ENCODE results near the gene DENND4C. TPM values are rescaled to one million over a fixed set of nuclear protein-coding genes. Genes with fewer than 3 reads are reported as not detected.
"Not testable (repeated sequence)": the region's sequence is repeated elsewhere in the genome, so short reads cannot be mapped to it uniquely, and the experiment has no call there.

Gene DENND4C
- 10 to 100 TPM; 37.6 to 42.7 TPM for total RNA-seq

DNA sequence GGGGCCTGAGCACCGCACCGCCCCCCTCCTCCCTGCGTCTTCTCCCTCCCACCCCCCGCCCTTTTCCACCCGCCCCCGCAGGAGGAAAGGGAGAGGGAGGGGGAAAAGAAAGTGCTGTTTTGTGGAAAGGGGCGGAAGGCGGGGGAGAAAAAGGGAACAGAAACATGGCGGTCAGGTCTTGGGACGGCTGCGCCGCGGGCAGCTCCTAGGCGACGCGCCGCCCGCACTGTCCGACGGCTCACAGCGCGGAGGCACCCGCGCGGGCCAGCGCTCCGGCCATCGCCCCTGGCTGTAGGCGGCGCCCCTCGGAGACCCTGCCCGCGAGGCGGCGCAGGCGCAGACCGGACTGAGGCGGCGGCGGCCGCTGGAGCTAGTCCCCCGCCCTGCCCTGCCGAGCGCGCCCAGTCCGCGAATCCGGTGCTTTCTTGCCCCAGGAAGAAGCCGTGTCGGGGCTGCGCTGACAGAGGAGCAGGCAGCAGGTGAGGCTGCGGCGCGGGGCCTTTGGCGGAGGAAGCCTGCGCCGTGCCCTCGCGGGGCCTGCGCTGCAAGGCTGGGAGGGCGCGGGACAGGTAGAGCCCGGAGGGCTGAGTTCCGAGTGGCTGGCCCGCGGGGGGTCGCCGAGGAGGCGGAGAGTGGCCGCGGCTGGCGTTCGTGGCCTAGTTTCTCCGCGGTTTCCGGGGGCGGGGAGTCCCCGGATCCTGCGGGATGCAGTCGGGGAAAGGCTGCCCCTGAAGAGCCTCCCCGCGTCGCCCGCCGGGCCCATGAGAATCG is at the start of gene DENND4C:
DENND4C (plus strand) TSS at position 339 of the 771 bp plus-strand sequence. CDS start 45,482 bp downstream, outside the sequence.
- H3K9me3 Mint-ChIP-seq, result no peaks in the 10 kb centered on the region
- ChIA-PET CTCF (interaction anchor here (0.7 to 1.5 kb wide), 5 partner anchors 13 to 1826 kb away, joined by 3 to 4 read pairs (median 3); partner anchors contain the start of gene RRAGA), POLR2A (interaction anchor here (0.6 kb wide), 1 partner anchor 858 kb away, joined by 3 read pairs; no protein-coding TSS in a partner anchor)
- H3K4me3 Mint-ChIP-seq, result no peak within 1 kb of the TSS
- DNase-seq, result peak; percentile 88
- no peaks in the 10 kb centered on the region for H3K36me3 Mint-ChIP-seq (ENCODE audit: low read depth)
- H3K27me3 Mint-ChIP-seq, result no peaks in the 10 kb centered on the region
- H3K4me1 Mint-ChIP-seq, result peaks cover 10% of the 10 kb centered on the region
- H3K27ac Mint-ChIP-seq, result peak within 1 kb of the TSS; percentile 80

DNA sequence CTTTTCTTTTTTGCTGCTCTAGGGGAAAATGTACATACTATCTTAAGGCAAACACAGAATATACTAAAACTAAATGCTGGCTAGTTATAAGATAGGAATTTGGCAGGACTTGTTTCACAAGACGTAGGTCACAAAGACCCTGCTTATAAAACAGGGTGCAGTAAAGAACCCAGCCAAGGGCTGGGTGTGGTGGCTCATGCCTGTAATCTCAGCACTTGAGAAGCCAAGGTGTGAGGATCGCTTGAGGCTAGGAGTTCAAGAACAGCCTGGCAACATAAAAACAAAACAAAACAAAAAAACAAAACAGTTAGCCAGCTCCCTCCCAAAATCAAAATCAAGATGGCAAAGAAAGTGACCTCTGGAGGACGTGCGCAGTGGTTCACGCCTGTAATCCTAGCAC is 49.5 kb upstream of the DENND4C start:
- H3K4me1 Mint-ChIP-seq, result peaks cover 21% of the 10 kb centered on the region
- no peak overlapping the region for H3K4me3 Mint-ChIP-seq
- no peak for DNase-seq
- peaks cover 5% of the 10 kb centered on the region for H3K36me3 Mint-ChIP-seq (ENCODE audit: low read depth)
- H3K9me3 Mint-ChIP-seq, result no peaks in the 10 kb centered on the region
- H3K27ac Mint-ChIP-seq, result no peak overlapping the region
- POLR2A ChIA-PET, result no interaction called here
- CTCF ChIA-PET, result interaction anchor here (1.1 kb wide), 1 partner anchor 242 kb away, joined by 3 read pairs; no protein-coding TSS in a partner anchor
- no peaks in the 10 kb centered on the region for H3K27me3 Mint-ChIP-seq

DNA sequence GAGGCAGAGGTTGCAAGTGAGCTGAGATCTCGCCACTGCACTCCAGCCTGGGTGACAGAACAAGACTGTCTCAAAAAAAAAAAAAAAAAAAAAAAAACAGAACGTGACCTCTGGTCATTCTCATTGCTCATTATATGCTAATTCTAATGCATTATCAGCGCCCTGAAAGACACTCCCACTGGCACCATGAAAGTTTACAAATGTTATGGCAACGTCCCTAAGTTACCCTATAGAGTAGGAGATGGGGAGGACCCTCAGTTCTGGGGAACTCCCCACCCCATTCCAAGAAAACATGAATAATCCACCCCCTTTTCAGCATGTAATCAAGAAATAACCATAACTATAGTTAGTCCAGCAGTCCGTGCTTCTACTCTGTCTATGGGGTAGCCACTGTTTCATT is 48.9 kb upstream of the DENND4C start:
- Mint-ChIP-seq H3K27me3 (no peaks in the 10 kb centered on the region), H3K9me3 (no peaks in the 10 kb centered on the region), H3K36me3 (ENCODE audit: low read depth) (peaks cover 5% of the 10 kb centered on the region), H3K4me1 (peaks cover 24% of the 10 kb centered on the region), H3K4me3 (no peak overlapping the region), H3K27ac (no peak overlapping the region)
- DNase-seq, result no peak
- POLR2A ChIA-PET, result no interaction called here
- CTCF ChIA-PET, result no interaction called here

DNA sequence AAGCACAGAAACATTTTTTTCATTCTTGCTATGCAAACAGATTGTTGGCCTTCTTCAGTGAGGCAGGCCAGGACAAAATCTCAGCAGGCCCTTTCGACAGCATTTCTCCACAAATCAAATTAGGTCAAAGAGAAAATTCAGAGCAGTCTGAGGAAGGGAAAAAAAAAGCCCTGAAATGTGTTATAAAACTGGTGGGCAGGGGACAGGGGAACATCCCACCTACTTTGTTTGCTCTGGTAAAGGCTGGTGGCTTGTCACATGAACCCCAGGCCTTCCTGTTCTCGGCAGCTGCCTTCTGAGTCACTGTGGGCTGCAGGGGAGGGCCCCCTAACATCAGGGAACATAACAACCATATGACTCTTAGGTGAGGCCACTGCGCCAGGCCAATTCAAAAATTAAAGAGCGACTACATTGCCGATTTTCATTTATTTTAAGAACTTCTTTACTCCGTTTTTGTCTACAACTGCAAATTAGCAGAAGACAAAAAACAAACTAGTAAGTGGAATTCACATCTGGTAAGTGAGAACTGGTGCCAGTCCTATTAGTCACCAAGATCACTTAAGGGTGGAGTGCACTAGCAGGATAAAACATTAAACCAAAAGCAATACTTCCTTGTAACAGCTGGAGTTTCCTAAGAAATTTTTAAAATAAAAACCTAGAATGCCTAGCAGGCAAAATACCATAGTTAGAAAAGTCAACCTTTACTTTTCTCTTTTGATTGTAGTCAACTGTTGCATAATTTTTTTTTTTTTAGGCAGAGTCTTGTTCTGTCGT is 46.2 kb upstream of the DENND4C start:
- peaks cover 5% of the 10 kb centered on the region for H3K36me3 Mint-ChIP-seq (ENCODE audit: low read depth)
- H3K27me3 Mint-ChIP-seq, result no peaks in the 10 kb centered on the region
- H3K4me3 Mint-ChIP-seq, result peak overlapping the region; percentile 35
- no peaks in the 10 kb centered on the region for H3K9me3 Mint-ChIP-seq
- DNase-seq, result peak; percentile 77
- peaks cover 24% of the 10 kb centered on the region for H3K4me1 Mint-ChIP-seq
- ChIA-PET POLR2A (interaction anchor here (0.9 kb wide), 1 partner anchor 134 kb away, joined by 3 read pairs; no protein-coding TSS in a partner anchor), CTCF (interaction anchor here (0.6 to 2.9 kb wide), 7 partner anchors 10 to 280 kb away, joined by 3 to 8 read pairs (median 4); no protein-coding TSS in a partner anchor)
- H3K27ac Mint-ChIP-seq, result peak overlapping the region; percentile 96

DNA sequence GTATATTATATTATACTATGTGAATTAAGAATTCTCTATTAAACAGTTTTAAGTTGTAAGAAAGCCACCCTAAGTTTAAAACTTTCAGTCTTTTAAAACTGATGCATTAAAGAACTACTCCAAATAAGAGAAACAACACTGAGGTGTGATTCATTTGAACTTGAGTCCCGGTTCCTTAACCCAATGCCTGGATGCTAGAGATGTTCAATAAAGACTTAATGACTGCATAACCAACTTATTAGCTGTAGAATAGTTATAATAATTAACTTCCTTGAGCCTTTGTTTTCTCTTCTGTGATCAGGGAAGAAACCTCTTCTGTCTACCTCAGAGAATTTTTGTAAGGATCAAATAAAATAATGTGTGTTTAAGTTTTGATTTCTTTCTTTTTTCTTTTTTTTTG is 45.3 kb upstream of the DENND4C start:
- Mint-ChIP-seq H3K27ac (peak overlapping the region; percentile 96), H3K4me1 (peaks cover 24% of the 10 kb centered on the region), H3K9me3 (no peaks in the 10 kb centered on the region), H3K4me3 (no peak overlapping the region), H3K27me3 (no peaks in the 10 kb centered on the region), H3K36me3 (ENCODE audit: low read depth) (peaks cover 5% of the 10 kb centered on the region)
- DNase-seq, result no peak
- ChIA-PET POLR2A (no interaction called here), CTCF (interaction anchor here (1.0 to 2.9 kb wide), 3 partner anchors 13 to 279 kb away, joined by 3 to 8 read pairs (median 4); no protein-coding TSS in a partner anchor)

DNA sequence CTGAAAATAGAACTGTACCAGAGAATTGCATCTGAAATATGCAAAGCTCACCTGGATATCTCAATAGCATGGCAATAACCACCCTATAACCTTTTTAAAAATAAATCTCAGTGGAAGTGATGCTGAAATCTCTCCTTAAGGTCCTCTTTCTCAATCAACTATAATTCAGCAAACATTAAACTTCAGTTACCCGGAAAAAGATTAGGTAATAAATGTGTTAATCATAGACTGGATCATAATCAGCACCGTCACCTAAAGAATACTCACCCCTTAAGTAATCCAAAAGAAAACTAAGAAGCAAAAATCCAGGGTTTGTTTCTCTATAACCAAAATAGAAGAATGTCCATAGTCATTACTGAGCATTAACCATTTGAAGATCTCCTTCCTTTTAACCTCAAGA is 44.3 kb upstream of the DENND4C start:
- Mint-ChIP-seq H3K4me3 (no peak overlapping the region), H3K36me3 (ENCODE audit: low read depth) (peaks cover 5% of the 10 kb centered on the region), H3K27me3 (no peaks in the 10 kb centered on the region), H3K27ac (no peak overlapping the region), H3K4me1 (peaks cover 24% of the 10 kb centered on the region), H3K9me3 (no peaks in the 10 kb centered on the region)
- CTCF ChIA-PET, result interaction anchor here (0.7 to 1.0 kb wide), 3 partner anchors 12 to 44 kb away, joined by 3 read pairs; partner anchors contain the start of gene DENND4C
- POLR2A ChIA-PET, result no interaction called here
- no peak for DNase-seq

DNA sequence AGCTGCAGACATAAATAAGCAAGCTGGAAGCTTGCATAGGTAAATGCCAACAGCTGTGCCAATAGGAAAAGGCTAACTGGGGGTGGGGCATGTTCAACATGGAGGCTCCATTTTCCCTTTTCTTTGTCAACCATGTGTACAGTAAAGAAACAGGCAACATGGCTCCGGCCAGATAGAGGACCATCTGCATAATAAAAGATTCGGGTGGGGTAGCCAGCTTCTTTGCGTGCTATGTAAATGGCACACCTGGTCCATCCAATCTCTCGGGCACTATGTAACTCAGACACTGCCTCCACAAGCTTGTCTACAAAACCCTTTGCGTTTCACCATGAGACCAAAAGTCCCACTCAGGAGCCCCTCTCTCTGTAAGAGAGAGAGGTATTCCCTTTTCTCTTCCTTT is 41.7 kb upstream of the DENND4C start:
- ChIA-PET CTCF (interaction anchor here (0.9 to 1.0 kb wide), 2 partner anchors 63 to 263 kb away, joined by 3 read pairs; no protein-coding TSS in a partner anchor), POLR2A (no interaction called here)
- H3K4me3 Mint-ChIP-seq, result no peak overlapping the region
- no peak for DNase-seq
- H3K27ac Mint-ChIP-seq, result no peak overlapping the region
- H3K36me3 Mint-ChIP-seq (ENCODE audit: low read depth), result peaks cover 5% of the 10 kb centered on the region
- no peaks in the 10 kb centered on the region for H3K9me3 Mint-ChIP-seq
- H3K4me1 Mint-ChIP-seq, result peaks cover 17% of the 10 kb centered on the region
- H3K27me3 Mint-ChIP-seq, result no peaks in the 10 kb centered on the region

DNA sequence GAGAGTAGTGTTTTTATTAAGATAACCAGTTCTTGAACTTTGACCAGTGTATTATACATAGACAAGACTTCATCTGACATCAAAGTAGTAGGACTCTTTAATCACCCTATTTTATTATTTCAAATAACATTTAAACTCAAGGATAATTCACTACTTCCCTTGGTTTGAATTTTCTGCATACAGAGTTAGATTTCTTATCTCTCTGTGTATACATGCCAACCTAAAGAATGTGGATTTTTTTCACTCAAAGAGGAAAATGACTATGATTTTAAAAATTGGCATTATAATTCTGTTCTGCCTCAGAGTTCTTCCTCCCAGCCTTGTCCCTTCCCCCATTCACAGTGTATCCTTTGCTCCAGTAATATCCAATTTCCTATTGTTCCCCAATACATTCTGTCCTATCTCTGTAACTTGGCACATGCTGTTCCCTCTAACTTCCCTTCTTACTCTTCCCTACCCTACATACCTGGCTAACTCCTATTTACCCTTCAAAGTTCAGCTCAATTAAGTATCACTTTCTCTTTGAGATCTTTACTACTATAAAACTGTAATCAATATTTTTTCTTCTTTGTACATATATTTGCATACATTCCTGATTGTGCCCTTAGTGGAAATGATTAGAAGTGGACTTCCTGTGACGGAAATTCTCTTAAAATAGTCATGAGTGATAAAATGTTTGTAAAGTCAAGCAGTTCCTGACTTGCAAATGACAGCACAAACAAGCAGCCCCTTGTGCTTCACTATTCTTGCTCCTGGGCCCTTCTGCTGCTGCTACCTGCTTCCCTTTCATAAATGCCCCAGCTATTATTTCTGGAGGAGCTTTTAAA is 38.1 kb upstream of the DENND4C start:
- POLR2A ChIA-PET, result no interaction called here
- CTCF ChIA-PET, result interaction anchor here (0.5 kb wide), 1 partner anchor 96 kb away, joined by 4 read pairs; no protein-coding TSS in a partner anchor

DNA sequence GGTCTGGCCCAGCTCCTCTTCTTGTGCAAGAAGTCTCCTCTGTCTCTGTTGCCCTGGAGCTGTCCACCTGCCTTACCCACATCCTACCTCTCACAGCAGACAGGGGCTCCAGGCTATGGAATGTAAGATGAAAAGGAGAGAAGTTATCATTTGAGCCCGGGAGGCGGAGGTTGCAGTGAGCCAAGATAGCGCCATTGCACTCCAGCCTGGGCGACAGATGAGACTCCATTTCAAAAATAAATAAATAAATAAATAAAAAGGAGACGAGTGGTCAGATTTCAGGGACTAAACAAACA is 37.5 kb upstream of the DENND4C start:
- Mint-ChIP-seq H3K4me3 (no peak overlapping the region), H3K4me1 (peaks cover 2% of the 10 kb centered on the region), H3K27me3 (no peaks in the 10 kb centered on the region), H3K27ac (no peak overlapping the region), H3K9me3 (no peaks in the 10 kb centered on the region), H3K36me3 (ENCODE audit: low read depth) (no peaks in the 10 kb centered on the region)
- CTCF ChIA-PET, result interaction anchor here (0.5 kb wide), 2 partner anchors 15 to 96 kb away, joined by 3 to 4 read pairs; no protein-coding TSS in a partner anchor
- no peak for DNase-seq
- POLR2A ChIA-PET, result no interaction called here

More for the DNA sequence above, 38.1 kb upstream of the DENND4C start:
- Mint-ChIP-seq H3K4me3 (no peak overlapping the region), H3K27me3 (no peaks in the 10 kb centered on the region), H3K27ac (no peak overlapping the region), H3K36me3 (ENCODE audit: low read depth) (no peaks in the 10 kb centered on the region), H3K9me3 (no peaks in the 10 kb centered on the region), H3K4me1 (peaks cover 2% of the 10 kb centered on the region)
- DNase-seq, result no peak

DNA sequence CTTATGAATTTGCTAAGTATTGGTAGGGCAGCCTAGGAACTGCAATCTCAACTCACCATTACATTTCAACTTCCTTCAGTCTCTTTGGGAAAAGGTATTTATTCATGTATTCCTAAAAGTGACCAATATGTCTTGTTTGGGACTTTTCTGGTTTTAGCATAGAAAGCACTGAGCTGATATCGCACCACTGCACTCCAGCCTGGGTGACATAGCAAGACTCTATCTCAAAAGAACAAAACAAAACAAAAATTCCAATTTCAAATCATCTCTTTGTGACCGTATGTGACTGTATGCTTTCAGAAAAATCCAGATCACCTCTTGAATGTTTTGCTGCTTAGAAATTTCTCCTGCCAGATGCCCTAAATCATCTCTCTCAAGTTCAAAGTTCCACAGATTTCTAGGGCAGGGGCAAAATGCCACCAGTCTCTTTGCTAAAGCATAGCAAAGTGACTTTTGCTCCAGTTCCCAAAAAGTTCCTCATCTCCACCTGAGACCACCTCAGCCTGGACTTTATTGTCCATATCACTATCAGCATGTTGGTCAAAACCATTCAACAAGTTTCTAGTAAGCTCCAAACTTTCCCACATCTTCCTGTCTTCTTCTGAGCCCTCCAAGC is 37.0 kb upstream of the DENND4C start:
- H3K27ac Mint-ChIP-seq; H3K27me3 Mint-ChIP-seq; H3K9me3 Mint-ChIP-seq; H3K36me3 Mint-ChIP-seq (ENCODE audit: low read depth); POLR2A ChIA-PET; DNase-seq; H3K4me1 Mint-ChIP-seq; H3K4me3 Mint-ChIP-seq: not testable (repeated sequence)
- CTCF ChIA-PET, result interaction anchor here (0.5 to 1.7 kb wide), 3 partner anchors 9 to 97 kb away, joined by 3 to 6 read pairs (median 4); no protein-coding TSS in a partner anchor

DNA sequence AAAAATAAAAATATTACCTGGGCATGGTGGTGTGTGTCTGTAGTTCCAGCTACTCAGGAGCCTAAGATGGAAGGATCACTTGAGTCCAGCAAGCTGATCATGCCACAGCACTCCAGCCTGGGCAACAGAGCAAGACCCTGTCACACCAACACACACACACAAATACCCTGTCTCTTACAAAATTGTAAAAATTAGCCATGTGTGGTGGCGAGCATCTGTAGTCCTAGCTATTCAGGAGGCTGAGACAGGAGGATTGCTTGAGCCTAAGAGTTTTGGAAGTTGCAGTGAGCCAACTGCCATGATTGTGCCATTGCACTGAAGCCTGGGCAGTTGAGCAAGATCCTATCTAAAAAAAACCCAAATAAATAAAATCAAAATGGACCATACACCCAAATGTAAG is 32.1 kb upstream of the DENND4C start:
- no peaks in the 10 kb centered on the region for H3K36me3 Mint-ChIP-seq (ENCODE audit: low read depth)
- no peak overlapping the region for H3K27ac Mint-ChIP-seq
- ChIA-PET POLR2A (no interaction called here), CTCF (interaction anchor here (0.6 to 1.0 kb wide), 5 partner anchors 13 to 1832 kb away, joined by 3 to 8 read pairs (median 3); no protein-coding TSS in a partner anchor)
- no peaks in the 10 kb centered on the region for H3K27me3 Mint-ChIP-seq
- H3K4me1 Mint-ChIP-seq, result peaks cover 6% of the 10 kb centered on the region
- no peaks in the 10 kb centered on the region for H3K9me3 Mint-ChIP-seq
- H3K4me3 Mint-ChIP-seq, result no peak overlapping the region
- DNase-seq, result no peak

DNA sequence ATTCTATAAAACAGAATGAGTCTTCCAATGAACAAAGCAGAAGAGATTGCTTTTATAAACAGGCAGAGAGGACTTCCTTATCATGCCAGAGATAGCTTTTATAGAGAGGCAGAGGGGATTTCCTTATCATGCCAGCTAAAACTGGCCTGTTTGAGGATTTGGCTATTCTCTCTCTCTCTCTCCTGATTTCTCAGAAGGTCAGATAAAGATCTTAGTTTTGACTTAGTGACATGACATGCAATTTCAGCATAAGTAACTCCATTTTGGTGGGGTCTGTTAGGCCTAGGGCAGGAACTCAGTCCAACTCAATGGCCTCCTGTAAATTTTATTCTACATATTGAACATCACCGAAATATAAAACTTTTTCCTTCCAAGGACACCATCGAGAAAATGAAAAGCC is 31.5 kb upstream of the DENND4C start:
- POLR2A ChIA-PET, result no interaction called here
- DNase-seq, result no peak
- H3K9me3 Mint-ChIP-seq, result no peaks in the 10 kb centered on the region
- H3K36me3 Mint-ChIP-seq (ENCODE audit: low read depth), result no peaks in the 10 kb centered on the region
- H3K4me1 Mint-ChIP-seq, result peaks cover 6% of the 10 kb centered on the region
- no peaks in the 10 kb centered on the region for H3K27me3 Mint-ChIP-seq
- CTCF ChIA-PET, result interaction anchor here (0.6 kb wide), 1 partner anchor 831 kb away, joined by 3 read pairs; no protein-coding TSS in a partner anchor
- H3K27ac Mint-ChIP-seq, result no peak overlapping the region
- H3K4me3 Mint-ChIP-seq, result no peak overlapping the region

Measured in activated CD4-positive, alpha-beta T cell treated with anti-CD3 and anti-CD28 coated beads, Interleukin-2, amount 10 ng/mL, durations not matched to agents 7 days and 5 days (primary cell).